Nephron (organoid): ENCODE measurements around the gene SPAG8.

Experiments used
- H3K27ac Mint-ChIP-seq, 3 experiments: 2 replicates each; pipeline ENCODE4 v1.8.0; 2020; ENCODE audit warnings: mixed read lengths in 3 of 3, mild to moderate bottlenecking in 2 of 3, moderate library complexity in 1 of 3
- H3K27me3 Mint-ChIP-seq: 2 replicates; pipeline ENCODE4 v1.8.0; 2021; ENCODE audit warnings: low read depth, mild to moderate bottlenecking, moderate library complexity, mixed read lengths
- H3K36me3 Mint-ChIP-seq: 2 replicates; pipeline ENCODE4 v1.8.0; 2020; ENCODE audit warnings: low read depth, mixed read lengths
- H3K4me1 Mint-ChIP-seq: 2 replicates; pipeline ENCODE4 v1.8.0; 2020; ENCODE audit warnings: mixed read lengths
- H3K4me3 Mint-ChIP-seq, 3 experiments: 2 replicates each; pipeline ENCODE4 v1.8.0; 2020; ENCODE audit warnings: mild to moderate bottlenecking in 3 of 3, mixed read lengths in 3 of 3, moderate library complexity in 2 of 3
- H3K9me3 Mint-ChIP-seq: 2 replicates; pipeline ENCODE4 v1.8.0; 2020; ENCODE audit warnings: mixed read lengths
- CTCF ChIP-seq, 3 experiments: fragments of 200-600 bp; sonication (generic); IDR thresholded peaks; one replicate each; pipeline ENCODE4 v1.5.0; 2021; ENCODE audit warnings: antibody characterized with exemption in 3 of 3; ENCODE audit not compliant: unreplicated experiment in 3 of 3

The SPAG8 gene

GRCh38 chr9:35810122-35810521 is 1.9 kb downstream of the SPAG8 start:
- Mint-ChIP-seq H3K4me3 (no peak overlapping the region), H3K36me3 (peaks cover 25% of the 10 kb centered on the region), H3K27me3 (no peaks in the 10 kb centered on the region), H3K9me3 (no peaks in the 10 kb centered on the region), H3K4me1 (peaks cover 29% of the 10 kb centered on the region), H3K27ac (no peak overlapping the region)
- TF ChIP-seq CTCF (IDR thresholded peaks at IDR 0.05; ENCODE audit: unreplicated experiment in 3 of 3) = no peak

GRCh38 chr9:35808433-35808832 is 3.6 kb downstream of the SPAG8 start:
- Mint-ChIP-seq H3K27ac (no peak overlapping the region), H3K36me3 (peaks cover 28% of the 10 kb centered on the region), H3K9me3 (no peaks in the 10 kb centered on the region), H3K4me1 (peaks cover 16% of the 10 kb centered on the region), H3K27me3 (no peaks in the 10 kb centered on the region), H3K4me3 (no peak overlapping the region)
- TF ChIP-seq CTCF (IDR thresholded peaks at IDR 0.05; ENCODE audit: unreplicated experiment in 3 of 3) = no peak

DNA sequence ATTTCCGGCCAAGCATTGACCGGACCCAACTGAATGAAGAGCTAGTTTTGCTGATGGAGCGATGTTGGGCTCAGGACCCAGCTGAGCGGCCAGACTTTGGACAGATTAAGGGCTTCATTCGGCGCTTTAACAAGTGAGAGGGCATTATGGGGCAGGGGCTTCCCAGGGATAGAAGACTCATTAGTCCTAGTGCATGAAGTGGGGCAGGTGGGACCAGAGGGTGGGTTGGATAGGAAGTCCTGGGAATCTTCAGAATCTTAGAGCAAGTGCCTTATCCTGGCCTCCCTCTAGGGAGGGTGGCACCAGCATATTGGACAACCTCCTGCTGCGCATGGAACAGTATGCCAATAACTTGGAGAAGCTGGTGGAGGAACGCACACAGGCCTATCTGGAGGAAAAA is 6.0 kb downstream of the SPAG8 start:
- no peaks in the 10 kb centered on the region for H3K4me1 Mint-ChIP-seq
- H3K27me3 Mint-ChIP-seq = no peaks in the 10 kb centered on the region
- no peak for TF ChIP-seq CTCF (IDR thresholded peaks at IDR 0.05; ENCODE audit: unreplicated experiment in 3 of 3)
- no peaks in the 10 kb centered on the region for H3K9me3 Mint-ChIP-seq
- no peak overlapping the region for H3K4me3 Mint-ChIP-seq
- no peak overlapping the region for H3K27ac Mint-ChIP-seq
- peaks cover 44% of the 10 kb centered on the region for H3K36me3 Mint-ChIP-seq

GRCh38 chr9:35801328-35802128 is 10.5 kb downstream of the SPAG8 start:
- peaks cover 3% of the 10 kb centered on the region for H3K27me3 Mint-ChIP-seq
- no peak for TF ChIP-seq CTCF (IDR thresholded peaks at IDR 0.05; ENCODE audit: unreplicated experiment in 3 of 3)
- no peak overlapping the region for H3K4me3 Mint-ChIP-seq
- H3K9me3 Mint-ChIP-seq = no peaks in the 10 kb centered on the region
- H3K4me1 Mint-ChIP-seq = no peaks in the 10 kb centered on the region
- peaks cover 41% of the 10 kb centered on the region for H3K36me3 Mint-ChIP-seq
- no peak overlapping the region for H3K27ac Mint-ChIP-seq

GRCh38 chr9:35800530-35800929 is 11.5 kb downstream of the SPAG8 start:
- Mint-ChIP-seq H3K4me3 (no peak overlapping the region), H3K9me3 (no peaks in the 10 kb centered on the region), H3K27ac (no peak overlapping the region), H3K4me1 (peaks cover 4% of the 10 kb centered on the region), H3K27me3 (peaks cover 3% of the 10 kb centered on the region), H3K36me3 (peaks cover 32% of the 10 kb centered on the region)
- TF ChIP-seq CTCF (IDR thresholded peaks at IDR 0.05; ENCODE audit: unreplicated experiment in 3 of 3) = no peak
